K562 (cell line): ENCODE results near the gene SYNJ2. TPM values are rescaled to one million over a fixed set of nuclear protein-coding genes. Genes with fewer than 3 reads are reported as not detected.

Source experiments
- ATAC-seq: fragments of 200-7000 bp; cut with Tn5 transposase; 3 replicates; pipeline ENCODE4 v1.9.1; 2020; ENCODE audit warnings: moderate library complexity
- BruUV-seq: library from RNA; stranded (reverse); fragments of 400-500 nt; replicated peaks from 2 replicates; lab custom pipeline; 2021; lab: Mats Ljungman, UMichigan
- CTCF ChIA-PET: fragments of 300-600 bp; formaldehyde crosslinking; extraction: SDS; loops from one replicate; lab custom pipeline; 2021; ENCODE audit warnings: low intra/inter-chr PET ratio; lab: Yijun Ruan, JAX
- POLR2A ChIA-PET: fragments of 300-600, 350-650 bp; sonication (Branson Sonifier 250); formaldehyde crosslinking; extraction: SDS; loops from one replicate; lab custom pipeline; 2021; ENCODE audit warnings: antibody characterized with exemption, inconsistent platforms; lab: Yijun Ruan, JAX
- DNase-seq, 4 experiments: peaks; one replicate each; pipeline versions ENCODE4 v3.0.0 to v3.0.0-alpha.2; 2011 to 2018; ENCODE audit warnings: low spot score in 3 of 4, mixed read lengths in 3 of 4; ENCODE audit errors: extremely low read depth in 1 of 4
- FAIRE-seq: peaks from 2 replicates; lab custom pipeline; 2011; peaks lifted over from hg19 to GRCh38; lab: Jason Lieb, UNC
- H2AFZ ChIP-seq: 2 replicates; pipeline ENCODE4 v1.6.0; 2011; ENCODE audit warnings: low read depth, low read length, control low read depth, inconsistent platforms
- H3K27ac ChIP-seq: fragments of 200-600 bp; 3 replicates; pipeline ENCODE4 v1.8.0; 2011; ENCODE audit warnings: low read depth, mild to moderate bottlenecking, control low read depth, inconsistent platforms, low read length, moderate library complexity, mixed read lengths; ENCODE audit errors: extremely low read depth
- H3K27me3 ChIP-seq, 2 experiments: fragments of 300-600 bp in 1 of 2; 2 replicates in 1 of 2; 3 replicates in 1 of 2; pipeline versions ENCODE4 v1.6.0 to v1.8.0; 2011; ENCODE audit warnings: inconsistent platforms in 2 of 2, low read length in 2 of 2, mild to moderate bottlenecking in 1 of 2, mixed read lengths in 1 of 2, moderate library complexity in 1 of 2; ENCODE audit not compliant: control insufficient read depth in 2 of 2, insufficient read depth in 2 of 2
- H3K36me3 ChIP-seq: fragments of 300-600 bp; 3 replicates; pipeline ENCODE4 v1.8.0; 2011; ENCODE audit warnings: mild to moderate bottlenecking, low read length, inconsistent platforms; ENCODE audit not compliant: control insufficient read depth, insufficient read depth
- H3K4me1 ChIP-seq, 2 experiments: fragments of 200-600 bp in 1 of 2; replicated peaks in 1 of 2; 2 replicates in 1 of 2; 3 replicates in 1 of 2; pipeline versions ENCODE4 v1.5.1 to v1.8.0; 2011; ENCODE audit warnings: inconsistent platforms in 2 of 2, low read length in 2 of 2, mild to moderate bottlenecking in 1 of 2, mixed read lengths in 1 of 2, moderate library complexity in 1 of 2; ENCODE audit not compliant: control insufficient read depth in 2 of 2, insufficient read depth in 2 of 2
- H3K4me2 ChIP-seq: 2 replicates; pipeline ENCODE4 v1.6.1; 2011; ENCODE audit warnings: low read length, control low read depth, inconsistent platforms, mixed read lengths; ENCODE audit not compliant: insufficient read depth
- H3K4me3 ChIP-seq: fragments of 200-600 bp; sonication (generic), shearing (Covaris generic); 2 replicates; pipeline ENCODE4 v1.5.1; 2016; ENCODE audit warnings: control low read depth, inconsistent platforms
- H3K79me2 ChIP-seq: fragments of 200-600 bp; 3 replicates; pipeline ENCODE4 v1.8.0; 2011; ENCODE audit warnings: low read length, inconsistent platforms; ENCODE audit not compliant: control insufficient read depth, insufficient read depth
- H3K9ac ChIP-seq, 2 experiments: 2 replicates each; pipeline versions ENCODE4 v1.6.0 to v1.6.1; 2011; ENCODE audit warnings: low read depth in 2 of 2, low read length in 2 of 2, control low read depth in 1 of 2, inconsistent platforms in 1 of 2, mild to moderate bottlenecking in 1 of 2, mixed read lengths in 1 of 2; ENCODE audit not compliant: insufficient read depth in 1 of 2
- H3K9me1 ChIP-seq: one replicate; pipeline ENCODE4 v1.6.0; 2011; ENCODE audit warnings: inconsistent platforms, mild to moderate bottlenecking, low read length, moderate library complexity; ENCODE audit not compliant: control insufficient read depth, insufficient read depth
- H3K9me3 ChIP-seq: replicated peaks from 2 replicates; pipeline ENCODE4 v1.5.1; 2011; ENCODE audit warnings: low read depth, low read length, inconsistent platforms; ENCODE audit not compliant: control insufficient read depth, insufficient read depth
- H4K20me1 ChIP-seq: replicated peaks from 2 replicates; pipeline ENCODE4 v1.6.1; 2011; ENCODE audit warnings: low read length, inconsistent platforms, mixed read lengths; ENCODE audit not compliant: control insufficient read depth, insufficient read depth
- C11orf30 ChIP-seq: fragments of 450-650 bp; IDR thresholded peaks from 2 replicates; pipeline ENCODE4 v1.6.1; 2016; ENCODE audit warnings: low read depth, mild to moderate bottlenecking
- CREB1 ChIP-seq, 2 experiments: sonication (generic) in 1 of 2; formaldehyde crosslinking in 1 of 2; IDR thresholded peaks; 2 replicates each; pipeline versions ENCODE4 v1.6.1 to v1.8.0; 2012 to 2022; ENCODE audit warnings: inconsistent platforms in 1 of 2, mild to moderate bottlenecking in 1 of 2, missing genetic modification reagents in 1 of 2, moderate library complexity in 1 of 2
- DIDO1 ChIP-seq: fragments of 450-650 bp; IDR thresholded peaks from 2 replicates; pipeline ENCODE4 v1.6.1; 2016; ENCODE audit warnings: low read depth, missing biosample characterization, missing genetic modification characterization
- EP400 ChIP-seq: fragments of 450-650 bp; IDR thresholded peaks from 2 replicates; pipeline ENCODE4 v1.6.1; 2017; ENCODE audit warnings: antibody characterized with exemption, mild to moderate bottlenecking, moderate library complexity
- JUND ChIP-seq, 2 experiments: IDR thresholded peaks; 2 replicates in 1 of 2; 3 replicates in 1 of 2; pipeline ENCODE4 v1.6.1; 2011; ENCODE audit warnings: borderline replicate concordance in 2 of 2, low read depth in 2 of 2, low read length in 2 of 2, improper control_type of control experiment in 1 of 2, missing biosample characterization in 1 of 2, missing genetic modification characterization in 1 of 2, missing genetic modification reagents in 1 of 2
- MAFG ChIP-seq: fragments of 450-650 bp; conservative IDR thresholded peaks from 2 replicates; pipeline ENCODE4 v1.6.1; 2016; ENCODE audit warnings: missing genetic modification characterization, missing compliant biosample characterization
- MBD1 ChIP-seq: fragments of 250-450 bp; sonication (Bioruptor Pico); IDR thresholded peaks from 2 replicates; pipeline ENCODE4 v1.8.0; 2022; ENCODE audit warnings: inconsistent platforms
- NFIC ChIP-seq: fragments of 450-650 bp; IDR thresholded peaks from 2 replicates; pipeline ENCODE4 v1.6.1; 2017; ENCODE audit warnings: mild to moderate bottlenecking, inconsistent platforms
- NFYB ChIP-seq: IDR thresholded peaks from 2 replicates; pipeline ENCODE4 v1.6.1; 2011; ENCODE audit warnings: mild to moderate bottlenecking, moderate library complexity; ENCODE audit not compliant: insufficient read length; ENCODE audit errors: extremely low read depth
- RCOR1 ChIP-seq, 2 experiments: IDR thresholded peaks; 2 replicates each; pipeline ENCODE4 v1.6.1; 2012; ENCODE audit warnings: low read depth in 2 of 2, low read length in 2 of 2, borderline replicate concordance in 1 of 2, improper control_type of control experiment in 1 of 2
- WHSC1 ChIP-seq: IDR thresholded peaks from one replicate; pipeline ENCODE4 v1.6.1; 2012; ENCODE audit warnings: low read length, control low read depth, inconsistent platforms
- ZMIZ1 ChIP-seq, 2 experiments: fragments of 150-350 bp in 1 of 2; IDR thresholded peaks; 2 replicates each; pipeline ENCODE4 v1.6.1; 2012 to 2016; ENCODE audit warnings: low read depth in 2 of 2, low read length in 2 of 2, mild to moderate bottlenecking in 1 of 2, moderate library complexity in 1 of 2
- ZNF217 ChIP-seq: sonication (generic); formaldehyde crosslinking; IDR thresholded peaks from 2 replicates; pipeline ENCODE4 v1.8.0; 2022; ENCODE audit warnings: mild to moderate bottlenecking, missing genetic modification reagents
- WGBS: fragments of 100-300 bp; shearing (Covaris generic); methylation state at CpG from one replicate; pipeline ENCODE4 v1.1.6; 2016; ENCODE audit warnings: low coverage, mixed read lengths; ENCODE audit not compliant: insufficient coverage; ENCODE audit errors: missing lambda C conversion rate; 5-methylcytosine and 5-hydroxymethylcytosine counted together
- in situ Hi-C: fragments of 300-500 bp; cut with MboI; formaldehyde crosslinking; loops from 4 replicates; pipeline ENCODE4 v1.15.0; 2018; ENCODE audit warnings: inconsistent platforms, mixed read lengths
- intact Hi-C: fragments of 100-400 bp; cut with micrococcal nuclease; formaldehyde crosslinking; loops from 2 replicates; pipeline ENCODE4 v1.14.2; 2022
- polyA plus RNA-seq, 8 experiments: library from polyadenylated mRNA; depleted of rRNA in 4 of 8; stranded (reverse) in 5 of 8; unstranded in 3 of 8; fragments of >200 nt; fragmentation: Nextera tagmentation in 2 of 8; fragmentation: Illumina TruSeq in 1 of 8; extraction: Ambion mirVana in 2 of 8; extraction: Trizol in 1 of 8; gene quantifications; 2 replicates each; pipeline versions ENCODE4 v1.2.1 to v1.2.3, GENCODE V29; 2011 to 2014; ENCODE audit warnings: inconsistent platforms in 1 of 8, missing spikeins in 1 of 8
- total RNA-seq, 7 experiments: library from RNA; depleted of rRNA in 6 of 7; stranded (reverse); fragments of >200 nt in 6 of 7; fragmentation: Illumina TruSeq in 2 of 7; extraction: Trizol in 2 of 7; gene quantifications; 2 replicates each; pipeline versions ENCODE4 v1.2.1 to v1.2.3, GENCODE V29; 2011 to 2021; ENCODE audit warnings: low replicate concordance in 1 of 7
- TF ChIP-seq, protein P1 (sequence below): sonication (generic); formaldehyde crosslinking; IDR thresholded peaks from 2 replicates; pipeline ENCODE4 v1.8.0; 2022; ENCODE audit warnings: mild to moderate bottlenecking, missing genetic modification reagents

The SYNJ2 gene
- total and polyA plus RNA-seq, 9 of the 15 experiments (the other 6 are each of a cell fraction or from before 2014, with no cell fraction given): 3.0 to 27.7 (median 17.8) TPM

DNA sequence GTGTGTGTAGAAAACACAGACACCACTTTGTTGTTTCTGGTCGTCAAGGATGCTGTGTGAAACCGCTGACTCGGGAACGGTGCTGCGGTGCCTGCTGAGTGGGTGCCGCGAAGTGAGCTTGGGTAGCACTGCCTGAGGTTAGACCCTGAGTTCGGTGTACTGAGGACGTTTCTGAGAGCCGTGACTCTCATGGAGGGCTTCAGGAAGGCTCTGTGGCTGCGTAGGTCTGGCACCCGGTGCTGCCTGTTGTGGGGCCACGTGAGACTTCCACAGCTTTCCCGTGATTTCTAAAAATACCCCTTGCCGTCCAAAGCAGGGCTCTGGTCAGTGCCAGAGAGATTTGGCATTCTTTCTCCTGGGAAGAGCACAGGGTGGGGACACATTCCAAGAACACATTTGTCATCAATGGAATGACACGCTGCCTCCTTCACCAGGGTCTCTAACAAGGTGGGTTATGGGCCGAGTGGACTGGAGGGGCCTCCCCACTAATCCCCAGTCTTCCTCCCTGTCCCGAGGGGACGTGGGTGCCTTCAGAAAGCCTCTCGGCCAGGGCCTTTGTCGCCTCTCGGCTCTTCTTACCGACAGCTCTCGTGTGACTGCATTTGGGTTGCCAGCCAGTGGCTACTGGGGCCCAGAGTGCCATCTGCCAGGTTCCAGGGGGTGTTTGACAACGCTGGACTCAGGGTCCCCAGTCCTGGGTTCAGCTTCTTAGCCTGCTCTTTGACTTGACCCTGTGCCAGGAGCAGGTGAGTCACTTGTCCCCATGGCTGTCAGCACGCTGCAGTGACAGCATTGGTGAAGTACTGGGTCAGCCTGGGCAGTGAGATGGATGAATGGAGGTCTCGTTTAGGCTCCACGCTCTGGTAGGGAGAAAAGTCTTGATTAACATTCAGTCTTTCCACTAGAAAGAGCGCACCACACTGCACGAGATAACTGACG is 62.2 kb downstream of the SYNJ2 start:
- Histone ChIP-seq H3K36me3 (peaks cover 15% of the 10 kb centered on the region), H3K9me3 (no peaks in the 10 kb centered on the region), H3K4me2 (no peak overlapping the region), H3K4me1 (peaks cover 49 to 58% of the 10 kb centered on the region in 2 experiments), H2AFZ (no peak overlapping the region), H3K9me1 (peaks cover 6% of the 10 kb centered on the region), H3K79me2 (peaks cover 8% of the 10 kb centered on the region; the same call in 2 of the 3 replicates), H4K20me1 (peaks cover 10% of the 10 kb centered on the region; the same call in 1 of the 2 replicates), H3K9ac (peak overlapping the region in 1 of 2 experiments; percentile 47; a peak in 2 of 4 replicates), H3K27me3 (no peaks in the 10 kb centered on the region), H3K4me3 (no peak overlapping the region), H3K27ac (no peak overlapping the region)
- no peak for FAIRE-seq
- 90% methylated on average over 31 of the region's 31 CpGs for WGBS
- ATAC-seq: no peak
- in situ Hi-C loops: no loop called here
- no peak for DNase-seq
- ChIA-PET POLR2A (no interaction called here), CTCF (no interaction called here)
- intact Hi-C loops: no loop called here
- BruUV-seq: no TSS peak
- TF ChIP-seq RCOR1 (IDR thresholded peaks at IDR 0.05; ENCODE audit: borderline replicate concordance in 1 of 2, low read depth in 2 of 2, low read length in 2 of 2) (no peak), C11orf30 (peak; percentile 49), WHSC1 (peak; percentile 62), EP400 (no peak), MAFG (tag) (peak; percentile 17; the same call in 1 of the 2 replicates), ZMIZ1 (IDR thresholded peaks at IDR 0.05; ENCODE audit: low read depth in 2 of 2, low read length in 2 of 2) (no peak), NFIC (peak; percentile 53), MBD1 (CRISPR knock-in tag) (no peak), NFYB (no peak), DIDO1 (tag) (no peak), ZNF217 (no peak), JUND (IDR thresholded peaks at IDR 0.05; ENCODE audit: borderline replicate concordance, low read depth, low read length) (0 out of 2 replicates have a peak, but pooled peaks have one; percentile 6), JUND (tag; IDR thresholded peaks at IDR 0.05; ENCODE audit: borderline replicate concordance, low read depth, low read length) (no peak), CREB1 (IDR thresholded peaks at IDR 0.05) (no peak), CREB1 (CRISPR knock-in tag; IDR thresholded peaks at IDR 0.05) (0 out of 2 replicates have a peak, but pooled peaks have one; percentile 15)
- TF ChIP-seq, protein P1, sequence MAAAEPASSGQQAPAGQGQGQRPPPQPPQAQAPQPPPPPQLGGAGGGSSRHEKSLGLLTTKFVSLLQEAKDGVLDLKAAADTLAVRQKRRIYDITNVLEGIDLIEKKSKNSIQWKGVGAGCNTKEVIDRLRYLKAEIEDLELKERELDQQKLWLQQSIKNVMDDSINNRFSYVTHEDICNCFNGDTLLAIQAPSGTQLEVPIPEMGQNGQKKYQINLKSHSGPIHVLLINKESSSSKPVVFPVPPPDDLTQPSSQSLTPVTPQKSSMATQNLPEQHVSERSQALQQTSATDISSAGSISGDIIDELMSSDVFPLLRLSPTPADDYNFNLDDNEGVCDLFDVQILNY: 0 out of 2 replicates have a peak, but pooled peaks have one; percentile 6
